GM18519 (cell line): ENCODE data around the gene KCTD7.
"Not testable (repeated sequence)": the region's sequence is repeated elsewhere in the genome, so short reads cannot be mapped to it uniquely, and the experiment has no call there.

Source experiments
- ATAC-seq: cut with Tn5 transposase; IDR thresholded peaks from one replicate; pipeline ENCODE4 v1.9.1; 2021; ENCODE audit warnings: mild to moderate bottlenecking, moderate library complexity; ENCODE audit not compliant: unreplicated experiment, low FRiP score

KCTD7 gene

GRCh38 chr7:66673124-66673640 is 44.5 kb downstream of the KCTD7 start:
- not testable (repeated sequence) for ATAC-seq

GRCh38 chr7:66679633-66680244 is 51.1 kb downstream of the KCTD7 start:
- ATAC-seq: no peak

DNA sequence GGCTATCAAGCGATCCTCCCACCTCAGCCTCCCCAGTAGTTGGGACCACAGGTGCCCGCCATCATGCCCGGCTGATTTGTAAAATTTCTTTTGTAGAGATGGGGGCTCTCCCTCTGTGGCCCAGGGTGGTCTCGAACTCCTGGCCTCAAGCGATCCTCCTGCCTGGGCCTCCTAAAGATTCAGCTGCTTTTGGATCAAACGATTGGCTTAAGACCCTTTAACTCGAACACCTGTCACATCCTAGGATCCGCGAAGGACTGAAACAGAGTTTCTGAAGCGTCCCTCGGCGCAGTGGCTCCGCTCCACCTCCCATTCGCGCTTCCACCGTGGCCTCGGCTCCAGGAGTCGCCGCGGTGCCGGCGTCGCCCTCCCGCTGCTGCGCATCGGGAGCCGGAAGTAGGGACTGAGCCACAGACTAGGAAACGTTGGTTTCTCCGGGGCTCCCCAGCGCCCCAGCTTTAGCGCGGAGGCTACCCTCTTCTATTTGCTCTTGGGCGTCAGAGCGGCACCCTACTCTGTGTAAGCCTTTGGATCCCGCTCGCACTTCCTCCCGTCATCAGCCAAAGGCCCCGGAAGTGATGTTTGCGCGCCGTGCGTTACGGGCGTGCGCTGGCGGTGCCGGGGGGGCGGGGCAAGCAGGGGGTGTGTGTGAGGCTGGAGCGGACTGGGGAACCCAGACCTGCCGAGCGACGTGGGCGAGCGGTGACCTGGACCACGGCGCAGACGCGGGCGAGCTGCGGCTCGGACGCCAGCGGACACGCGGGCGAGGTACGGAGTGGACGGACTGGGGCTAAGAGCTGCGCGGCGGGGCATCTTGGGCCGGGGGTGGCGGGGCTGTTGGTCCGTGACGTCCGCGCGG is 53.0 kb downstream of the KCTD7 start:
- peak; percentile 89 for ATAC-seq

- peak; percentile 16 for ATAC-seq
Measured at GRCh38 chr7:66682350-66683093, 53.8 kb downstream of the KCTD7 start.

DNA sequence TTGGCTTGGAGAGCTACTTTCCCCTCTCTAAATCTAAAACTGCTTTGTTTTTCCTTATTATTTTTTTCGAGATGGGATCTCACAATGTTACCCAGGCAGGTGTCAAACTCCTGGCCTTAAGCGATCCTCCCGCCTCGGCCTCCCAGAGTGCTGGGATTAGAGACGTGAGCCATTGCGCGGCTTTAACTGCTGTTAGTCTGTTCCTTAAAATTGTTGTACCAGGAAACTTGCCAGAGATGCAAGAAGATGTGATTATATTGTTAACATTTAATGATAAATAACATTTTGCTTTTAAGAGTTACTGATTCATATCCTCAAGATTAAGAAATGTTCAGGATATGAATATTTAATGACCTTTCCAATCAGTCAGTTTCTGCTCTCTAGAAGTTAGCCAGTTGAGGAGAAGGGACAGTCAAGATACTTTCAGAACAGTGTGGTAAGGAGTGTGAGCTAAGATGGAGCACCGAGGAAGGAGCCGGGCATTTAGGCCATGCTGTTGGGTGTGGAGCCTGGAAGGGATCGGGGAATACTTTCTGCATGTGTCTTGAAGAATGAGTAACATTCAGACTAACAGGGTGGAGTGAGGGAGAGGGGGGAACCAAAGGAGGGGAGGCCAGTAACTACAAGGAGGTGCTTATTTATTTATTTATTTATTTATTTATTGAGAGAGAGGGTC is 54.6 kb downstream of the KCTD7 start:
- ATAC-seq: not testable (repeated sequence)

GRCh38 chr7:66683770-66684123 is 55.1 kb downstream of the KCTD7 start:
- ATAC-seq: no peak

- not testable (repeated sequence) for ATAC-seq
Measured at GRCh38 chr7:66685663-66686062, 57.0 kb downstream of the KCTD7 start.

- ATAC-seq: no peak
Measured at GRCh38 chr7:66687186-66687585, 58.5 kb downstream of the KCTD7 start.

DNA sequence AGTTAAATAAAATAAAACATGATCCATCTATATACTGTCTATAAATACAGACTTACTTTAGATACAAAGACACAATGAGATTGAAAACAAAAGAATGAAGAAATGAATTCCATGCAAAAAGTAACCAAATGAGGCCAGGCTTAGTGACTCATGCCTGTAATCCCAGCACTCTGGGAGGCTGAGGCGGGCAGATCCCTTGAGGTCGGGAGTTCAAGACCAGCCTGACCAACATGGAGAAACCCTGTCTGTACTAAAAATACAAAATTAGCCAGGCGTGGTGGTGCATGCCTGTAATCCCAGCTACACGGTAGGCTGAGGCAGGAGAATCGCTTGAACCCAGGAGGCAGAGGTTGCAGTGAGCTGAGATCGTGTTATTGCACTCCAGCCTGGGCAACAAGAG is 59.0 kb downstream of the KCTD7 start:
- not testable (repeated sequence) for ATAC-seq

DNA sequence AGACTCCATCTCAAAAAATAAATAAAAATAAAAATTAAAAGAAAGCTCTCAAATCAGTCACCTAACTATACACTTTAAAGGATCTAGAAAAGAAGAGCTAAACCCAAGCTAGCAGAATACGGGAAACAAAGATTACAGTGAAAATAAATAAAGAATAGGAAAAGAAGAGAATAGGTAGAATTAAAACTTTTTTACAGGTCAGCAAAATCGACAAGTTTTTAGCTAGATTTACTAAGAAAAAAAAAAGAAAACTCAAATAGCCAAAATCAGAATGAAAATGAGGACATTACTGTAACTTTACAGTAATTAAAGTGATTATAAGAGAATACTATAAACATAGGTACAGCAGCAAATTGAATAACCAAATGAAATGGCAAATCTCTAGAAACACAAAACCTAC is 60.4 kb downstream of the KCTD7 start:
- no peak for ATAC-seq

DNA sequence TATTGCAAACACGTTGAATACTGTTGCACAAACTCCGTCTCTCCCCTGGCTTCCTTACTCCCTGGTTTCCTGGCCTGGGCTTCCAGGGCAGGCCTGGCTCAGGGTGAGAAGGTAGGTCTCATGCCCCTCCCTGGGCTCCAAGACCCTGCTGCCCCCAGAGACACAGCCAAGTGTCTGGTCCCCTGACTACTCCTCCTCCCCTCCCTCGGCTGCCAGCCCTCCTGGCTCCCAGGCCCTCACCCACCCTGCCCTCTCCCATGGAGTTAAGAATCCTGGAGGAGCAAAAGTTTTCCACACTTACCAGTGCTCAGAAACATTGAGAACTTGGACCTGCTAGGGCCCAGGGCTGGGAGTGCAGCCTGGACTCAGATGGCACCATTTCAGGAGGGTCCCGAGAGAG is 64.7 kb downstream of the KCTD7 start:
- ATAC-seq: no peak
